Measurements from ENCODE around the gene HIBCH.
"Not testable (repeated sequence)": the region's sequence is repeated elsewhere in the genome, so short reads cannot be mapped to it uniquely, and the experiment has no call there.

Gene HIBCH

DNA sequence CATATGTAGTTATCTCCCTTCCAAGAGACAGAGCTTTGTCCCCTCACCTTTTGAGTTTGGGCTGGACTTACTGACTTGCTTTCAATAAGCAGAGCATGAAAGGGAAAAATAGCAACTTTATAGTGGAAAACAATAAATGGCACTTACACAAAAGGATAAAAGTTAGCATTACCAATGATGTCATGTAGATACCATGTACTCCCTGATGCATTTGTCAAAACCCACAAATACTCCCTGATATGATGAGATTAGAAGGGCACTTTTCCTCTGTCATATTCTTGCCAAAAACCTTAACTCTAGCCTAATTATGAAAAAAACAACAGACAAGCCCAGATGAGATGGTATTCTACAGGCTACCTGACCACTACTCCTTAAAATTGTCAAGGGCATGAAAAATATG, 16.0 kb downstream of the HIBCH start:
- DNase-seq, result no peak

DNA sequence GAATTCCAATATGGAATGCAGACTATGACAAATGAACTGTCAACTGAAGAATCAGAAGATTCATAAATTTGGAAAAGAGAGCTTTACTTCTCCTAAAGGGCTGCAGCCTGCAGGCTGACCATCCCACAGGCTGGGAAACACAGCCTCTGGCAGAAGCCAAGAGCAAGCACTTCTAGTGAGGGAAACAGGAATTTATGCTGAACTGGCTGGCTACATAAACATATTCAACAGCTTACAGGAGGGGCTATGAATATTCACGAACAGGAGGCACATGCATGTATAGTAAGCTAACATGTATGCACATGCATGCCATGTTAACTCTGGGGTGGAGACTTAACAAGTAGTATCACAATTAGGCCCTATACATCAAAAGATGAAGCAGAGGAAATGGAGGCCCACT, 17.6 kb downstream of the HIBCH start:
- DNase-seq, result no peak

DNA sequence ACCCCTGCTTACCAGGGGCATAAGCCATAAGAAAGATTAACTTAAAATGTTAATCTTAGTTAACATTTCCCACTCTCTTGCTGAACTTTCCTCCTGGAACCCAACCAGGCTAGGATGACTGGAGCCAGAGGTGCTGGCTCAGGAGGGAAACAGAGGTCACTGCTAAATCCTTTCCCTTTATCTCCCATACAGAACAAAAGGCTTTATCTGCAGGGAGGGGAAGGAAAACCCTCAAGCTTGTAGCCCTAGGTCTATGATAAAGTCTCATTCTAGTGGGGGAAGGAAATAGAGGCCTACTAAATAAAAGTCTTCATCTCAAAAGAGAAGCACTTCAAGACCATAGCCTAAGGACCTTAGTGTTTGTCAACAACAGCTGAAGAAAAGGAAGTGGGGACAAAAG, 18.6 kb downstream of the HIBCH start:
- no peak for DNase-seq

DNA sequence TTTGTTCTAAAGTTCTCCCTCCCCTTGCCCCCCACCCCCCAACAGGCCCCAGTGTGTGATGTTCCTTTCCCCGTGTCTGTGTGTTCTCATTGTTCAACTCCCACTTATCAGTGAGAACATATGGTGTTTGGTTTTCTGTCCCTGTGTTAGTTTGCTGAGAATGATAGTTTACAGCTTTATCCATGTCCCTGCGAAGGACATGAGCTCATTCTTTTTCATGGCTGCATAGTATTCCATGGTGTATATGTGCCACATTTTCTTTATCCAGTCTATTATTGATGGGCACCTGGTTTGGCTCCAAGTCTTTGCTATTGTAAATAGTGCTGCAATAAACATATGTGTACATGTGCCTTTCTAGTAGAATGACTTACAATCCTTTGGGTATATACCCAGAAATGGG, 21.7 kb downstream of the HIBCH start:
- not testable (repeated sequence) for DNase-seq

DNA sequence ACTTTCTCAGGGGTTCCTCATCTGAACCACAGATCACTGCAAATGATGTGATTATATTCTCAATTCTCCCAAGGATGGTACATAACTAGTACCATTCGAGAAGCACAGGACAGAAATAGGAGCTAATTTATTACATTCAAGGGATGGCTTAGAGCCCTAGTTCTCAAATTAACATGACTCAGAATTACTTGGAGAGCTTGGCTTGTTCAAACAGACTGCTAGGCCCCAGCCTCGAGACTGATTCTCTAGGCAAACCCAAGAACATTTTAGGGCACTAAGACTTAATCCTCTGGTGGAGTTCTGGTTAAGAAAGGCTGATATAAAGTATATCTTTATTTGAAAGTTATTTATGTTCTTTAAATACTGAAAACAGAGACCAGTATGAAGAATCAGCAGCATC, 35.8 kb downstream of the HIBCH start:
- DNase-seq, result no peak

DNA sequence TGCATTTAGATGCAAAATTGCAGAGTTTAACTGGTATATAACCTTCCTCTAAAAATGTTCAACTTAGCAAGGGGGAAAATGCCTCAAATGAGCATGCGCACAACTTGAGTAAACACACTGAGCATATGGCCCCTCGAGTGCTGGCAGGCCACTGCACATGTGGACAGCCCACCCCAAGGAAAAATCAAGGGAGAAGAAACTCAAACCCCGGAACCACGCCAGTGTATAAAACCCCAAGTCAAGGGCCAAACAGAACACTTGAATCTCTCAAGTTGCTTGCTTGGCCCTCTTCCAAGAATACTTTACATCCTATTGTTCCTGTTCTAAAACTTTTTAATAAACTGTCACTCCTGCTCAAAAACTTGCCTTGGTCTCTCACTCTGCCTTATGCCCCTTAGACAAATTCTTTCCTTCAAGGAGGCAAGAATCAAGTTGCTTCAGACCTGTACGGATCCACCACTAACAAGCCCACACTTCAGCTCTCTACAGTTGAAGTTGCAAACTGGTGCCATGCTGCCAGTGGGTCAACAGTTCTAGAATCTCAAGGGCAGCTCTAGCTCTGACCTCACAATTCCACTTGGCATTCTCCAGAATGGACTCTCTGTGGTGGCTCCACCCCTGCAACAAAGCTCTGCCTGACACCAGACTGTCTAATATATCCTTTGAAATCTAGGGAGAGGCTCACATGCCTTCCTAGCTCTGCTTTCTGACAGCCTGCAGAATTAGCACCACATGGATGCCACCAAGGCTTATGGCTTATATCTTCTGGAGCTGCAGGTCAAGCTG, 38.9 kb downstream of the HIBCH start:
- no peak for DNase-seq

DNA sequence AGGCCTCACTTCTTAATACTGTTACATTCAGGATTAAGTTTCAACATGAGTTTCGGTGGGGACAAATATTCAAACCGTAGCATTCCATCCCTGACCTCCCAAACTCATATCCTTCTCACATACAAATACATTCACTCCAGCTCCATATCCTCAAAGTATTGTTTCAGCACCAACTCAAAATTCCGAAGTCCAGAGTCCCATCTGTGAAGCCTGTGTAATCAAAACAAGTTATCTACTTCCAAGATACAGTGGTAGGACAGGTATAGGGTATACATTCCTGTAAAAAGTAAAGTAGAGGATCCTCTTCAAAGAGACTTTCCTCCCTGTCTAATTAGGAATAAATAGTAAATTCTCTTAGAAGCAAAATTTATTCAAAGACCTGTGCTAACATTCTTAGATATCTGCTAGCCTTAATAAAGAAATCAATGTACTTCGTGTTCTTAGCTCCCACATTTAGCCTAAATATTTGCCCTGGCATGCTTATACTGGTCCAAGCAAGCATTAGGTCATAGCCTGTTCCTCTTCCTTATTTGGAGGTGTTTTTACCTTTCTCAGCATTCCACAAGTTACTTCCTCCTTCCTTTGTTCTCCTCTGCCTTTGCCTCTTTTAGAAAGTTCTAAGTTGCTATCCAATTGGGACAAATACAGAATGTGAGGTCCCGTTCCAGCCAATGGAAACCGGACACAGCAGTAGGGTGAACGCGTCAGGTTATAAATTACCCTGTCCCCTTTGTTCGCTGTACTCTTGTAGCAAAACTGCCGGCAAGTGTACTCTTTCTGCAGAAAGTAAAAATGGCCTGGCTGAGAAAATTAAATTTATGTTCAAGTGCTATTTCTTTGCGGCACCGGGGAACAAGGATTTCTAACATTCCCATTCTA, 40.1 kb downstream of the HIBCH start:
- not testable (repeated sequence) for DNase-seq

DNA sequence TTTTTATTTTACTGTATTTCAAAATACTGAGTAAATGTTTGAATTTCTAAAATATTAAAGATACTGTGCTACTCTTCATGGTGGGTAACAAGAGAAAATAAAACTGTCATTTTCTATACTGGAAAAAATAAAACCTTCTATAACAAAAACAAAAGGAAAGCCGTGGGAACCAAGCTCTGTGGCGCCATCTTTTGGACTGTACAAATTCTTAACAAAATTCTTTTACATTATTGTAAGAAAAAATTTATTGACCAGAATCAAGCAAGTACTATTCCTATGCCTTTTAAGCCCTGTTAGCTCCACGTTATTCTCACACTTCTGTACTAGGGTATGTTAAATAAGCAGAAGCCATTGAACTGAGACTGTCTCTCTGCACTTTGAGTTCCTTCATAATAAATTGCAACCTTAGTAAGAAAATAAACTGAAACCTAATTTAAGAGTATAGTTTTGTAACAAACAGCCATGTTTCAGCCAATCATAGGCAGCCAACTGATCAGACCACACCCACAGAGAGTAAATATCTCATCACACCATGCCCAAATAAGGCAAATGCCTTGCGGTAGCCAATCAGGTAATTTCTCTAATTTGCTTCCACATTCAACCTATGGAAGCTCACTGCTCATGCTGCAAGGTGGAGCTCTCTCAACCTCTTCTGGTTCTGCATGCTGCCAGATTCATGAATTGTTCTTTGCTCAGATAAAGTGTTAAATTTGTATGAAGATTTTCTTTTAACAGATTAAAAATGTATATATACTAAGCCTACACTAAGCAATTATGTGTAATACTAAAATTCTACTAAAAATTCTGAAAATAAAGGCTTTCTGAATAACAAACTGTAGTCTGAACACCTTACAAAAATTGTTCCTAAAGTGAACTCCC, 42.2 kb downstream of the HIBCH start:
- no peak for DNase-seq

DNA sequence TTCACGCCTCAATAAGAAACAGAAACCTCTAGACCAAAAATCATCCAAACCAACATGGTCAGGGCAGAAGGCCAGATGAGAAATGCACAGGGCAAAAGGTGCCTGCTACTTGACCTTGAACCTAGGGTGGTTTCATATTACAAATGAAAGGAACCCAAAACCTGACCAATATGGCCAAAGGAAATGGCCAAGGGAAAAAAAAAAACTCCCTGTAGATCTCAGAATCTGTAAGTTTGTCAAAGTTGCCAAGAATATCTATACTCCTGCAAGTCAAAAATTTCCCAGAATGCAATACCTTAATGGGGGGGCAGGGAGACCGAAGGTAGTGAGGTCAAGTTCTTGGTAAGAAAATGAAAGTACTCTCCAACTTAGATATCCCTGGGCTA, 47.2 kb downstream of the HIBCH start:
- DNase-seq, result no peak

DNA sequence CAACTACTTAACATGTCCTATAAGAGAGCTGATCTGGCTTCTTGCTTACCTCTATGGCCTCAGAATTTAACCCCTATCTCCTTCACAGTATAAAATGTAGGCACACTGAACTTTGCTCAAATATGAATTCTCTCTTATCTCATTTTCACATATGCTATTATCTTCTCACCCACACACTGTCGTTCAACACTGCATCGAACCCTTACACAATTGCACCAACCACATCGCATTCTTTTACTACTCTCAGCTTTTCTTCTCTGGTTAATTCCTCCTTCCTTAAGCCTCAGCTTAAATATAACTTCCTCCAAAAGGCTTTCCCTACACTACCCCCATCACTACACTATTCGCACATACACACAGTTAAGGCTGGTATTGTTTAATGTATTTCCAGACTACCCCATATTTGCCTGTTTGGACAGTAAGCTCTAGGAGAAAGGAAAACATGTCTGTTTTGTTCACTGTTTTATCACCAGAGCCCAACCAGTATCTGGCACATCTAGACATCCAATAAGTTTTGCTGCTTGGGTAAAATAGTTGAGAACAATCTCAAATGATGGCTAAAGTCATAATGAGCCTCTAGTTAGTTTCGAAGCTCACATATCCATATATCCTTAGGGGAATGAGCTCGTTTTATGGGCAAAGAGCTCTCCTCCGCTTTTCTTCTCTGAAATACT, 47.7 kb downstream of the HIBCH start:
- no peak for DNase-seq

DNA sequence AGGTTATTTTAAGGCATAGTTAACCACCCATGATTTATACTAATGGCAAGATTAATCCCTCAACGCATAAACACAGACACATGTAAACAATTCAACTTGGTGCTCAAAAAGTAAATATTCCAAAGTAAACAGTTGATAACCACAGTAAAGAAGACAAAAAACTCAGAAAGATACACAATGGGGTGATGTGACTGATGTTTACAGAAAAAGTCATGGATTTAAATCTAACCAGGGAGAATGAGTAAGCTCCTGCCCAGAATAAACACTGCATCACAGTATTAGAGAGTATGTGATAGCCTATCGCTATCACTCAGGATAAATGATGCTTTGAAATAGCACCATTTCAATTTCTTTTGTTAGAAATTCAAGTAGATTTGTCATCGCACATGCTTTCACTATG, 49.3 kb downstream of the HIBCH start:
- DNase-seq, result no peak

DNA sequence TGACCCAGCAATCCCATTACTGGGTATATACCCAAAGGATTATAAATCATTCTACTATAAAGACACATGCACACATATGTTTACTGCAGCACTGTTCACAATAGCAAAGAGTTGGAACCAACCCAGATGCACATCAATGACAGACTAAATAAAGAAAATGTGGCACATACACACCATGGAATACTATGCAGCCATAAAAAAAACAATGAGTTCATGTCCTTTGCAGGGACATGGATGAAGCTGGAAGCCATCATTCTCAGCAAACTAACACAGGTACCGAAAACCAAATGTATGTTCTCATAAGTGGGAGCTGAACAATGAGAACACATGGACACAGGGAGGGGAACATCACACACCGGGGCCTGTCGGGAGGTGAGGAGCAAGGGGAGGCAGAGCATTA, 49.9 kb downstream of the HIBCH start:
- not testable (repeated sequence) for DNase-seq

DNA sequence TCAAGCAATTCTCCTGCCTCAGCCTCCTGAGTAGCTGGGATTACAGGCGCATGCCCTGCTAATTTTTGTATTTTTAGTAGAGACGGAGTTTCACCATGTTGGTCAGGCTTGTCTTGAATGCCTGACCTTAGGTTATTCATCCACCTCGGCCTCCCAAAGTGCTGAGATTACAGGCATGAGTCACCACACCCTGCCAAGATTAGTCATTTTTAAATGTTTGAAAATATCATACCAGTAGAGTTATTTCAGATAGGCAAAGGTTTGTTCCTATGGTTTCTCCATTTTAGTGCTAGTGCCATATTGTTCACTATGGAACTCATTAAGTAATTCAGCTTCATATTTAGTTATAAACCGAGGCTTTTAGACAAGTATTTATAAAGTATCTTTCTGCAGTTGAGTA, 52.3 kb downstream of the HIBCH start:
- DNase-seq, result no peak

DNA sequence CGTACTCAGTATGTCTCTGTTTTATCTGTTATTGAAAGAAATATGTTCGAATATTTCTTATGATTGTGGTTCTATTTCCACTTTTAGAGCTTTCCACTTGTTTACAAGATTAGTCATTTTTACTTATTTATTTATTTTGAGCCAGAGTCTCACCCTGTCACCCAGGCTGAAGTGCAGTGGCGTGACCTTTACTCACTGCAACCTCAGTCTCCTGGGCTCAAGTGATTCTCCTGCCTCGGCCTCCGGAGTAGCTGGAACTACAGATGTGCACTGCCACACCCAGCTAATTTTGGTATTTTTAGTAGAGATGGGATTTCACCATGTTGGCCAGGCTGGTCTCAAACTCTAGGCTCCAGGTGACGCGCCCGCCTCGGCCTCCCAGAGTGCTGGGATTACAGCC, 53.3 kb downstream of the HIBCH start:
- DNase-seq, result no peak

DNA sequence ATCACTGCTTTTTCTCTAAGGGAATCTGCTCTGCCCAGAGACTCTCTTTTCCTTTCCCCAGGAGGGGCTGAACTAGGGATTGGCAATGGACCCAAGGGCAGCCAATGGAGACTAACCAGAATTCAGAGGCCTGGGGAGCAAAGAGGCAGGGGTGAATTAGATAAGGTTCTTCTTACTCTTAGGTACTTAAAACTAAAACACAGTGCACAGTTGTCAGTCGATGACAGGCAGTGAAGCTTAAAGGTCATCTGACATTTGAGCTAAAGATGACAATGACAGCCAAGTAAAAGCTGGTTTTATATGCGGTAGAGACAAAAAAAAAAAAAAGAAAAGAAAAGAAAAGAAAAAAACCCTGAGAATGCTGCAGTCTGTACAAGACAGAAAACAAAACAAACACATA, 57.8 kb downstream of the HIBCH start:
- DNase-seq, result no peak

DNA sequence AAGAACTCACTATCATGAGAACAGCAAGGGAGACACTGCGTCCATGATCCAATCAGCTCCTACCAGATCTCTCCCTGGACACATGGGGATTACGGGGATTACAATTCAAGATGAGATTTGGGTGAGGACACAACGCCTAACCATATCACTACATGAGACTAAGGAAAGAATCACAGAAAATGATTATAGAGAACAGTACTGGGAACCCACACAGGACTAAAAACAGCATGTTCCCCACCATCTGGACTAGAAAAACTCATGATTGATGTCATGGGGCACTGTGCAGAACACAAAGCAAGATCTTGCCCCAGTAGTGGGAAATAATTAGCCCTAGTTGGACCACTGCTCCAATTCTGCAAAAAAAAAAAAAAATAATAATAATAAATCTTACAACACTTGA, 63.5 kb downstream of the HIBCH start:
- DNase-seq, result no peak

DNA sequence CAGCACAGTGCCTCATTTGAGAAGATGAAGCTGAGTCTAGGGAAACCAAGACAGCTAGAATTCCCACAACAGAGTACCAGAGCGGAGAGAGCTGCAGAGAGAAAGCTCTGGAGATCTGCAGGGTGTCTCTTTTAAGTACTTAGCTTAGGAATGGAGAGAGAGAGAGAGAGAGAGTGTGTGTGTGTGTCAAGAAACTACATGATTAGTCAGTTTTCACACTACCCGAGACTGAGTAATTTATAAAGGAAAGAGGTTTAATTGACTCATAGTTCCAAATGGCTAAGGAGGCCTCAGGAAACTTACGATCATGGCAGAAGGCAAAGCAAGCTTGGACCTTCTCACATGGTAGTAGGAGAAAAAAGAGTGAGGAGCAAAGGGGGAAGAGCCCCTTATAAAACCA, 64.0 kb downstream of the HIBCH start:
- DNase-seq, result no peak

DNA sequence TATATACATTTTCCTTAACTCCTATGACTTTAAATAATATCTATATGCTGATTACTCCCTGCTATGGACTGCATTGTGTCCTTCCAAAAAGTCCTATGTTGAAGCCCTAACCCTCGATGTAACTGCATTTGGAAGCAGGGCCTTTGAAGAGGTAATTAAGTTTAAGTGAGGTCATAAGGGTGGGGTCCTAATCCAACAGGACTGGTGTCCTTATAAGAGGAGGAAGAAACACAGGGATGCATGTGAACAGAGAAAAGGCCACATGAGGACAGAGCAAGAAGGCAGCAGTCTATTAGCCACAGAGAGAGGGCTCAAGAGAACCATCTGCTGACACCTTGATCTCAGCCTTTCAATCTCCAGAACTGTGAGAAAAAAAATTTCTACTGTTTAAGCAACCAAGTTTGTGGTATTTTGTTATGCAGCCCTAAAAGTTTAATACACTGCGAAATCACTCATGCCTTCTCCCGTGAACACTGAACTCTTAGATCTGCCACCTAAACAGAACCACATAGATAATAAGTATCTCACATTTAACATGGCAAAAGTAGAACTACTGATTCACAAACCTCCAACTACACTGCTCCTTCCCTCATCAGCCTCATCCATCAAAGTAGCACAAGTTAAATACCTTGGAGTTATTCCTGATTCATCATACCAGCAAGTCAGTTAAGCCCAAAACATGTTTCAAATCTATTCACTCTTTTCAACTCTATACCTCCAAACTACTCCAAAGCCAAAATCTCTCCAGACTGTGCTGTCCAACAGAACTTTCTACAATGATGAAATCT, 65.4 kb downstream of the HIBCH start:
- DNase-seq, result no peak

DNA sequence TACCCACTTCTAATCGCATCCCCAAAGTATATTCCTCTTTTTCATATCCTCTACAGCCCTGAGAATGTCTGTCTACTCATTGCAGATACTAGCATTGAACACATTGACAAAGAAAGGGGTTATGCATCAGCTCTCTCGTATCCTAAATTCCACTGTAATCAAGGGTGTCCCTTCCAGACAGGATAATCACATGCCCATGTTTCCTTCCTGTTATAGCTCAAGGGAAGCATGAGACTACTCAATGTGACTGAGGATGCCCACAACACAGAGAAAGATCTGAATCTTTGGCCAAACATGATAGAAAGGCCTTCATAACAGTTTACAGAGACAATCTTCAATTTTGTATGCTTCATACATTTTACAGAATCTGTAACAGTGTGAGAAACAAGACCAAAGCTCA, 69.2 kb downstream of the HIBCH start:
- no peak for DNase-seq

DNA sequence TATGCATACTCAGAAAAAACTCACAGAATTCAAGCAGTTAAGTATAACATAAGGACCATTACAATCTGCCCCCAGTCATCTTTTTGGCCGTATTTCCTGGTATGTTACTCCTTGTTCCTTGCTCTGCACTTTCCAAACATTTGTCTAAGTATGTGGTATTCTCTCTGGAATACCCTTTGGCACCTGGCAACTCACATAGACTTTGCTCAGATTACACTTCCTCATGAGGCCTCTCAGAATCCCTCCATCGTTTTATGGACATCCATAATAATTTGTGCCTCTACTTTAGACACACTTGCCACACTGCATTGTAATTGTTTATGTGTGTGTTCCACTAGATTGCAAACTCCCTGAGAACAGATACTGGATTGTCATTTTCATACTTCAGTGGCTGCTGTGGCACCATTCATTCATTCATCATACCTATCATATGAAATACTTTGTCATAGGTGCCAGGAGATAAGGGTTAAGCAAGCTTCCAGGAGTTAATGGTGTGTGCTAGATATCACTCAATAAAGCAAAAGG, 84.0 kb downstream of the HIBCH start:
- no peak for DNase-seq

DNA sequence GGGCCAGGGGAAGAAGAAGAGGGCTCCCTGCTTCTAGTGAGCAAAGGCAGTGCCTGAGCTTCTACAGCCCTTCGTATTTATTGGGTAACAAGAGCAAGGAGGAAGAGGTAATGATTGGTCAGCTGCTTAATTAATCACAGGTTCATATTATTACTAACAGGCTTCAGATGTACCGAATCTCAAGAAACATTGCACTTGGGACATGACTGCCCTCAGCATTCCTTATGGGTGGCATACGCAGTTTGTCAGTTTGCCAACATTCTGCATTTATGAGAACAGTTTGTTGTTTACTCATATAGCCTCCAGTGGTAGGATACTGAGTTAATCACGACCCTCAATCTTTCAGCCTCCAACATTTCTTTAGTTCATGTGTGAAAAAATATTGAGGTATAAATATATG, 84.5 kb downstream of the HIBCH start:
- no peak for DNase-seq

DNA sequence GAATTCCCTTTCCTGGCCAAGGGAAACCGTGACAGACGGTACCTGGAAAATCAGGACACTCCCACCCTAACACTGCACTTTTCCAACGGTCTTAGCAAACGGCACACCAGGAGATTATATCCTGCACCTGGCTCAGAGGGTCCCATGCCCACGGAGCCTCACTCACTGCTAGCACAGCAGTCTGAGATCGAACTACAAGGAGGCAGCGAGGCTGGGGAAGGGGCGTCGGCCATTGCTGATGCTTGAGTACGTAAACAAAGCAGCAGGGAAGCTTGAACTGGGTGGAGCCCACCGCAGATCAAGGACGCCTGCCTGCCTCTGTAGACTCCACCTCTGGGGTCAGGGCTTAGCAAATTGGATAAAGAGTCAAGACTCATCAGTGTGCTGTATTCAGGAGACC, 95.6 kb downstream of the HIBCH start:
- DNase-seq, result not testable (repeated sequence)

All from NCI-H1930 (cell line).